ENCODE measurements around the gene KIAA1614.

KIAA1614 gene

GRCh38 chr1:180927348-180927747 is 14.7 kb downstream of the KIAA1614 start:
- no peak for DNase-seq

GRCh38 chr1:180927841-180928240 is 15.1 kb downstream of the KIAA1614 start:
- DNase-seq = no peak

GRCh38 chr1:180928331-180929230 is 15.9 kb downstream of the KIAA1614 start:
- no peak for DNase-seq

DNA sequence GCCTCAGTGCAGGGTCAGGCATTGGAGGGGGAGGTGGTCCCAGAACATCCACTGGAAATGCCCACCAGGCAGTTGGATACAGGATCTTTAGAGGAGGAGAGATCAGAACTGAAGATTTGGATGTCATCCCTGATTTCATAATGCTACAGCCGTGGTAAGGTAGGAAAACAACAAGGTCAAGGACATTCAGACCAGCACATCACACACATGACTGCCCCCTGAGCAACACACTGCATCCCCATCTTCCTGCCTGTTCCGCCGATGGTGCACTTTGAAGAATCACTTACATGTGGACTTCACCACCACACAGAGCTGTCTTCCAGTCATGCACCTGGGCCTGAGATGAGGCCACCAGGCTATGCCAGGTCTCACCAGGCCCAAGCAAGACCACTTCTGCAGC is 16.7 kb downstream of the KIAA1614 start:
- no peak for DNase-seq

DNA sequence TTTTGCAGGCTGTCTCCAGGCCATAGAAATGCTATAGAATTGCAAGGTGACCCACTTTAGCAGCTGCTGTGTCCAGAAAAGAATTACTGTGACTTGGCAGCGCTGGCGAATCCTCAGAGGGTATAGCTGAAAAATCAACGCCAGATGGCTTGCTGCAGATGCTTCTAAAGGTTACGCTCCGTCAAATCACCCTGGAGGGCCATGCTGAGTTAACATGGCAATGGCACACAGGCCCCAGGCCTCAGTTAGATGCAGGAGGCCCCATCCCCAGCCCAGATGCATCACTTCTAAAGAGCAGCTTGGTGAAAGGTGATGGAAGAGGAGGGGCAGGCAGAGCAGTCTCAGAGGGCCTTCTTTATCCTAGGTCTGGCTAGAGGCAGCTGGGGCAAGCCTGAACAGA is 18.0 kb downstream of the KIAA1614 start:
- no peak for DNase-seq

DNA sequence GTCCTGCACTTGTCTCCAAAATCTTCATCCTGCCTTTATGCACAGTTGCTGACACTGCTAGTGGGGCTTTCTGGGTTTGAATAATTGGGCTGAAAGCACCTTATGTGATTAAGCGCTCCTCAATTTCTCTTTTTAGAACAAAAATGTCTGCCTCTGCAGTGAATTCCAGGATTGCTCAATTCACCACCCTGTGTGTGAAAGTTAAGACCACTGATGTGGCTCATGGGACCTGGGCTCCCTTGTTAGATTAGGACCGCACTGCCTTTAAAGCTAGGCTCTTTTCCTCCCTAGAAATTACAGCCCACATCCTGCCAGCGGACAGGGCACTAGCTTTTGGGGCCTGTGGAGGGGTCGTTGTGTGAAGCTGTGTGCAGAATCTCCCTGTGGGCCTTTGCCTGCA is 18.8 kb downstream of the KIAA1614 start:
- no peak for DNase-seq

DNA sequence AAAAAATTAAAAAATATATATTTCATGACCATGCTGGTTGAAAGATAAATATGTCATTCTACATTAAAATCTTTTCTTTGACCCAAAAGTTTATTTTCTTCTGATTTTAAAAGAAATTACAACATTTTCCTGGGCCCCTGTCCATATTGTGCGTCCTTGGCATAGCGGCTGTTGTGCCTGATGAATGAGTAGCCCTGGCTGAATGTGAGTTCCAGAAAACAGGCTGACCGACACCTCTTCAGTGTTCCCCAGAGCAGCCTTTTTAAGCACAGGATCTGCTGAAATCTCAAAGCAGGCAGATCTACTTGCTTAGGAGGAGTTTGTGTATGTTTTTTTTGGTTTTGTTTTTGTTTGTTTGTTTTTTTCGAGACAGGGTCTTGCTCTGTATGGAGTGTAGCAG is 19.7 kb downstream of the KIAA1614 start:
- no peak for DNase-seq

DNA sequence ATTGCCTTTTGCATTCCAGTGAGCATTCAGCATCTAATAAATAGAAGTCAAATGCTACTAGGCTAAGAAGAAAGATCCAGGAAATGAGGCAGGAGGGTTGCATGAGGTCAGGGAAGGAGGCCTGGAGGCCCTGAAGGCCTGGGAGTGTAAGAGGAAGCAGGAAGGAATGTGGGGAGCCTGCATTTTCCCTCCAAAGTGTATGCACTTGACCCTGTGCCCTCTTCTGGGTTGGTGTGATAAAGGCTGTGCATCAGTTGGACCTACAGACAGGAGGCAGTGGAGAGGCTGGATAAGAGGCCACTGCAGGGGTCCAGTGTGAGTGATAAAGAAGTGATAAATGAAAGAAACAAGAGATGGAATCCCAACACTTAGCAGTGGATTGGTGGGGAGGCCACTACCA is 20.4 kb downstream of the KIAA1614 start:
- DNase-seq = no peak

GRCh38 chr1:180934563-180934962 is 21.9 kb downstream of the KIAA1614 start:
- DNase-seq = no peak

GRCh38 chr1:180935326-180936109 is 22.8 kb downstream of the KIAA1614 start:
- DNase-seq = no peak

DNA sequence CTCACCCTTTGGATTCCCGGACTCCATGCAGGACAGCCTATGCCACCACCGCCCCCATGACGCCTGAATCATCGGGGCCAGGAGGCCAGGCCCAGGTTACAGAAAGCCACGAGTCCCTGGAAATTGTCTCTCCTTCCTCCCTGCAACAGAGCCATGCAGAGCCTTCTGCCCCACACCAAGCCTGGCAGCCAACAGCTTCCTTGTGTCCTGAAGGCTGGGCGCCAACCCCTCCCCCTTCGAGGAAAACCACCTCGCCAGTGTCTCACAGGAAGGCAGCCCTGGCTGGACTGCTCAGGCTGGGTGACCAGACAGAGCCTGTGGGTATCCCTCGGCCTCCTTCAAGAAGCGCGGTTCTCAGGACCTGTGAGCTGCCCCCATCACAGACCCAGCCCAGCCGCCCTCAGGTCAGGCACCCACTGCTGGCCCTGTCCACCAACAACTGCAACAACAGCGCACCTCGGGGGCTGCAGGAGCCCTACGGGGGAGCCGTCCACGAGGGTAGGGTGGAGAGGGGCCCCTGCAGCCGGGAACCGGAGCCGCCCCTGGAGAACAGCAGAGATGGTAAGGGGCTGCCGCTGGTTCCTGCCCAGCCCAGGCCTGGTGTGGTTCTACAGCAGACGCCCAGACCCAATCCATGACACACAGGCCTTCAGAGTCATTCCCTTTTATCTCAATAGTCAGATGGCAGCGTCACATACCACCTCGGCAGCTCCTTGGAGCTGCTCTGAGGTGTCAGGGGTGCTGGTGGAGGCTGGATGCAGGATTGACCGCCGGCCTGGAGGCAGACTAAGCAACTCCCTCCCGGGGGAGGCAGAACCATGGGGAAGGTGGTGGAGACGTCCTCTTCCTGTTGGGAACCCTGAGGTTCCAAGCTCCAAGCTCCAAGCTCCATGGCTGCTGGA is 23.7 kb downstream of the KIAA1614 start:
- DNase-seq = no peak

GRCh38 chr1:180937012-180937372 is 24.3 kb downstream of the KIAA1614 start:
- DNase-seq = no peak

DNA sequence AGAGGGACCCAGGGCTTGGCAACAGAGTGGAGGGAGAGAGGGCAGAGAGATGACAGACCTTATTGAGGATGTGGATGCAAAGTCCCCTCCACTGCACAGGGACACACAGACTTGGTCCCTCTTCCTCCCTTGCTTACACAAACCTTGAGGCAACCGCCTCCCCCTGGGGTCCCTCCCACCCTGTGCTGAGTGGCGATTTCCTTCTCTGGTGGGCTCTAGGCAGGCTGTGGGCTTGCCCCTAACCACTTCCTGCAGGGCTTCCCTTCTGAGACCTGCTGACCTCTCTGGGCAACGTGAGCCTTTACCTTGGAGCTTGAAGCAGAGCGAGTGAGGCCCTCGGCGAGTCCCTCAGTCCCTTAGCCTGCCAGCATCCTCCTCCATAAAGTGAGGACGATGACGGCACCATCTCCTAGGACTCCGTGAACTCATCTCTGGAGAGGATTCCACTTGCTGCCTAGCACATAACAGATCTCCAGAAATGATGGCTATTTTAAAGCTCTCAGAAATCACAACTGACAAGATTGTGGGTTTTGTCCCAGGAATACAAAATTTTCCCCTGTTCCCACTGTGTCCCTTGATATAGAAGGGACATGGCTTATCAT is 25.0 kb downstream of the KIAA1614 start:
- no peak for DNase-seq

DNA sequence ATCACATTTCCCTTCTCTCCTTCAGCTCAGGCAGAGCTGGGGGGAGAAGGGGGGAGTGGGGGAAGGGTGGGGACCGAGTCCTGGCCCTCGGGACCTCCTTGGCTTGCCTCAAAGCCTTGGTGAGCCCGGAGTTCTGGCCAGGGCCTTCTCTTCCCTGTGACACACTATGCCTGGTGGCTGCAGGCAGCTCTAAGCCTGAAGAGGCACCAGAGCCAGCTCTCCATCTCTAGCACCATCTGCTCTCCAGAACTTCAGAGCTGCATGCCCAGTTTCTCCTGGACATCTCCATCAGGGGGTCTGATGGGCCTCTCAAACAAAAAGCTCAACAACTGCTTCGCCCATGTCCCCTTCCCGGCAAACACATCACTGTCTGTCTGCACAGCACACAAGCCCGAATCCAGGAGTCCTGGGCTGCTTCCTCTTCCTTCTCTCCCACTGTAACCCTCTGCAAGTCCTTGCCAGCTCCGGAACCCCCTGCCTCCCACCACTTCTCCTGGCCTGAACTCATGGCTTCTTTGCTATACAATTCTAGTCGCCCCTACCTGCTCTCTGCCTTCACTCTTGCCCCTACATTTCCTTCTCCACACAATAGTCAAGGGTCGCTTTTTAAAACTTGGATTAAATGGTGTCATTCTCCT is 26.5 kb downstream of the KIAA1614 start:
- no peak for DNase-seq

- DNase-seq = no peak
Measured at GRCh38 chr1:180939711-180940103, 27.0 kb downstream of the KIAA1614 start.

DNA sequence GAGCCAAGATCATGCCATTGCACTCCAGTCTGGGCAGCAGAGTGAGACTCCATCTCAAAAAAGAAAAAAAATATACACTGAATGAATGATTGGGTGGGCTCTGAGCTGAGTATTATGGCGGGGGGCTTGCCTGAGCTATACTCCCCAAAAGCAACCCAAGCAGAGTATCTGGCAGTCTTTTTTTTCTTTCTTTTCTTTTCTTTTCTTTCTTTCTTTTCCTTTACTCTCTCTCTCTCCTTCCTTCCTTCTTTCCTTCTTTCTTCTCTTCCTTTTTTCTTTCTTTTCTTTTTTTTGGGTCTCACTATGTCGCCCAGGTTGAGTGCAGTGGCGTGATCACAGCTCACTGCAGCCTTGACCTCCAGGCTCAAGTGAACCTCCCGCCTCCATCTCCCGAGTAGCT is 27.7 kb downstream of the KIAA1614 start:
- no peak for DNase-seq

DNA sequence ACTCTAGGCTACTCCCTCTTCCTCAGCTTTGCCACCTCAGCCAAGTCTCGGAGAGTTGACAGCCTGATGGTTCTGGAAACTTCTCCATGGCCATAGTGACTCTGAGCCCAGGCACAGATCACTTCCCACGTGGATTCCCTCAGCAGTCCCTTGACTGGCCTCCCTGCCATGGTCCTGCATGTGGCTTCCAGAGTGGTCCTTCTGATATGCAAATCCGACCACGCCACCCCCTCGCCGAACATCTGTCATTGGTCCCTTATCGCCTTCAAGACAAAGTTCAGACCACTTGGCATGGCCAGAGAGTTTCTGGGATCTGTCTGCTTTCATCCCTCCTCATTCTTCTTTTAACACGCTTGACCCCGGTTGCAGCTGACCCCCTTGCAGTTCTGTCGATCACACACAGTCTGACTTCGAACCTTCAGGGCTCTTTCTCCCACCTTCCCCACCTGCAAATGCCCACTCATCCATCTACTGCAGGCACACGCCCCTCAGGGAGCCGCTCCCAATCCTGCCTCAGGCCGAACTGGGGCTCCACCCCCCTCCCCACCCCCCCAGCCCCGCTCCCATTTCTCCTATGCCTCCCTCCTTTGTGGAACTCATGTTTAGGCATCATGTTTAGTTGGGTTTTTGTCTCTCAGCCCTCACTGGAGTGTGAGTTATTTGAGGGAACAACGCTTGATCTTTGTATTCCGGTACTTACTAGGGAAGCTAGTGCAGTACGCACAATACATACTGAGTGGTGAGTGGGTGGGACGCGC is 29.0 kb downstream of the KIAA1614 start:
- DNase-seq = no peak

GRCh38 chr1:180945151-180945550 is 32.5 kb downstream of the KIAA1614 start:
- DNase-seq = no peak

- DNase-seq = no peak
Measured at GRCh38 chr1:180945551-180945950, 32.9 kb downstream of the KIAA1614 start.

GRCh38 chr1:180946056-180946455 is 33.4 kb downstream of the KIAA1614 start:
- no peak for DNase-seq
